PC-3 (cell line): ENCODE results near the gene SLC1A2. TPM values are rescaled to one million over a fixed set of nuclear protein-coding genes. Genes with fewer than 3 reads are reported as not detected.

Experiments used
- ATAC-seq: fragments of 200-7000 bp; cut with Tn5 transposase; 2 replicates; pipeline ENCODE4 v1.9.1; 2020; ENCODE audit warnings: mild to moderate bottlenecking, moderate library complexity
- BruUV-seq: library from RNA; stranded (reverse); fragments of 400-500 nt; replicated peaks from 2 replicates; lab custom pipeline; 2021; lab: Mats Ljungman, UMichigan
- CTCF ChIA-PET: fragments of 300-600 bp; sonication (Branson Sonifier 250); formaldehyde crosslinking; loops from one replicate; lab custom pipeline; 2022; ENCODE audit warnings: antibody characterized with exemption; lab: Charles Lee
- POLR2A ChIA-PET: fragments of 300-600 bp; sonication (Branson Sonifier 250); formaldehyde crosslinking; loops from one replicate; lab custom pipeline; 2022; ENCODE audit warnings: antibody characterized with exemption; ENCODE audit not compliant: unreplicated experiment; lab: Charles Lee
- DNase-seq: peaks from one replicate; pipeline ENCODE4 v3.0.0-alpha.2; 2015
- H2AFZ ChIP-seq: fragments of 300-600 bp; sonication (generic); 2 replicates; pipeline ENCODE4 v1.6.0; 2016; ENCODE audit warnings: antibody characterized with exemption, low read length
- H3F3A ChIP-seq: fragments of 300-600 bp; sonication (generic); one replicate; pipeline ENCODE4 v1.6.0; 2017; ENCODE audit warnings: antibody characterized with exemption, low read length, control low read depth, mild to moderate bottlenecking; ENCODE audit not compliant: unreplicated experiment
- H3K27ac ChIP-seq: fragments of 300-600 bp; sonication (generic); 2 replicates; pipeline ENCODE4 v1.5.1; 2016; ENCODE audit warnings: mild to moderate bottlenecking, low read length
- H3K27me3 ChIP-seq: fragments of 300-600 bp; sonication (generic); 2 replicates; pipeline ENCODE4 v1.6.1; 2016; ENCODE audit warnings: low read length, mixed read lengths
- H3K36me3 ChIP-seq: fragments of 300-600 bp; sonication (generic); 2 replicates; pipeline ENCODE4 v1.6.1; 2016; ENCODE audit warnings: low read depth, mixed run types, low read length, mixed read lengths
- H3K4me1 ChIP-seq: fragments of 300-600 bp; sonication (generic); 2 replicates; pipeline ENCODE4 v1.5.1; 2016; ENCODE audit warnings: low read length; ENCODE audit not compliant: insufficient read depth
- H3K4me2 ChIP-seq: fragments of 300-600 bp; sonication (generic); 2 replicates; pipeline ENCODE4 v1.6.0; 2016; ENCODE audit warnings: low read length
- H3K4me3 ChIP-seq: fragments of 300-600 bp; sonication (generic); 2 replicates; pipeline ENCODE4 v1.5.1; 2016; ENCODE audit warnings: mild to moderate bottlenecking, low read length, mixed read lengths
- H3K79me2 ChIP-seq: fragments of 300-600 bp; sonication (generic); 2 replicates; pipeline ENCODE4 v1.6.1; 2017; ENCODE audit warnings: low read length, mixed read lengths
- H3K9ac ChIP-seq: fragments of 300-600 bp; sonication (generic); 2 replicates; pipeline ENCODE4 v1.6.0; 2016; ENCODE audit warnings: mild to moderate bottlenecking, low read length
- H3K9me2 ChIP-seq: fragments of 300-600 bp; sonication (generic); replicated peaks from 2 replicates; pipeline ENCODE4 v1.6.1; 2016; ENCODE audit warnings: mixed run types, low read length, mixed read lengths
- H3K9me3 ChIP-seq: fragments of 300-600 bp; sonication (generic); 2 replicates; pipeline ENCODE4 v1.6.1; 2016; ENCODE audit warnings: low read length, mixed read lengths
- H4K20me1 ChIP-seq: fragments of 300-600 bp; sonication (generic); 2 replicates; pipeline ENCODE4 v1.6.1; 2016; ENCODE audit warnings: low read length, mixed read lengths
- EZH2 ChIP-seq: fragments of 300-600 bp; sonication (generic); IDR thresholded peaks from one replicate; pipeline ENCODE4 v1.6.1; 2017; ENCODE audit warnings: antibody characterized with exemption, mild to moderate bottlenecking, low read length; ENCODE audit not compliant: unreplicated experiment
- EZH2phosphoT487 ChIP-seq: fragments of 300-600 bp; sonication (generic); IDR thresholded peaks from 2 replicates; pipeline ENCODE4 v1.6.1; 2018; ENCODE audit warnings: mild to moderate bottlenecking, antibody characterized with exemption, low read length, borderline replicate concordance
- intact Hi-C: fragments of 100-400 bp; cut with micrococcal nuclease; formaldehyde crosslinking; loops from 2 replicates; pipeline ENCODE4 v1.9.0; 2023
- total RNA-seq: library from RNA; depleted of rRNA; stranded (reverse); fragments of >200 nt; gene quantifications from 2 replicates; pipeline ENCODE4 v1.2.3, GENCODE V29; 2014
- TF ChIP-seq, protein P1 (sequence below): fragments of 300-600 bp; sonication (generic); conservative IDR thresholded peaks from 2 replicates; pipeline ENCODE4 v1.5.1; 2017; ENCODE audit warnings: antibody characterized with exemption, low read depth, mild to moderate bottlenecking, low read length

SLC1A2 gene
- total RNA-seq, 1 experiment from 2014 or later, result 0.18 TPM

DNA sequence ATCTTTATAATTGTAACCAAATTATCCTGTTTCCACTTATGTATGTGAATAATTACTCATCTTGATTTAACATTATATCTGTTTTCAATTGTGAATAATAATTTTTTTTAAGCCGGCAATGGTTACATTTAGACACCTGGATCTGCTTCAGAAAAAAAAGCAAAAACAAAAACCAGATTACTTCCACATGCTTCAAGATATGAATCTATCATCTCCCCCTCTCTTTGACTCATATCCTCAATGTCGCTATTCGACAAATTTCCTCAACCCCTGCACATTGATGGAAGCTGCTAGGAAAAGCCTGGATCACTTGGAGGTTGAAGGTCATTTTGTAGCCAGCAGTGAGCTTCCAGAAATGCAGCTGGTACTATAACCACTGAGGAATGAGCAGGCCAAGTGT lies 42.7 kb downstream of the SLC1A2 start:
- Histone ChIP-seq H3K4me1 (no peaks in the 10 kb centered on the region), H3K27ac (no peak overlapping the region), H3K9me2 (no peaks in the 10 kb centered on the region), H3K79me2 (no peaks in the 10 kb centered on the region), H3K4me3 (no peak overlapping the region), H3K4me2 (no peak overlapping the region), H3K27me3 (no peaks in the 10 kb centered on the region), H3K9me3 (no peaks in the 10 kb centered on the region), H3K36me3 (no peaks in the 10 kb centered on the region), H3F3A (no peaks in the 10 kb centered on the region), H3K9ac (no peak overlapping the region), H4K20me1 (no peaks in the 10 kb centered on the region), H2AFZ (no peak overlapping the region)
- ATAC-seq (no peak), DNase-seq (no peak)
- no TSS peak for BruUV-seq
- TF ChIP-seq EZH2phosphoT487, result no peak
- no peak for TF ChIP-seq EZH2
- TF ChIP-seq, protein P1, sequence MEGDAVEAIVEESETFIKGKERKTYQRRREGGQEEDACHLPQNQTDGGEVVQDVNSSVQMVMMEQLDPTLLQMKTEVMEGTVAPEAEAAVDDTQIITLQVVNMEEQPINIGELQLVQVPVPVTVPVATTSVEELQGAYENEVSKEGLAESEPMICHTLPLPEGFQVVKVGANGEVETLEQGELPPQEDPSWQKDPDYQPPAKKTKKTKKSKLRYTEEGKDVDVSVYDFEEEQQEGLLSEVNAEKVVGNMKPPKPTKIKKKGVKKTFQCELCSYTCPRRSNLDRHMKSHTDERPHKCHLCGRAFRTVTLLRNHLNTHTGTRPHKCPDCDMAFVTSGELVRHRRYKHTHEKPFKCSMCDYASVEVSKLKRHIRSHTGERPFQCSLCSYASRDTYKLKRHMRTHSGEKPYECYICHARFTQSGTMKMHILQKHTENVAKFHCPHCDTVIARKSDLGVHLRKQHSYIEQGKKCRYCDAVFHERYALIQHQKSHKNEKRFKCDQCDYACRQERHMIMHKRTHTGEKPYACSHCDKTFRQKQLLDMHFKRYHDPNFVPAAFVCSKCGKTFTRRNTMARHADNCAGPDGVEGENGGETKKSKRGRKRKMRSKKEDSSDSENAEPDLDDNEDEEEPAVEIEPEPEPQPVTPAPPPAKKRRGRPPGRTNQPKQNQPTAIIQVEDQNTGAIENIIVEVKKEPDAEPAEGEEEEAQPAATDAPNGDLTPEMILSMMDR, result no peak
- ChIA-PET POLR2A (interaction anchor here (0.7 kb wide), 1 partner anchor 461 kb away, joined by 4 read pairs; the partner anchor contains the start of gene APIP), CTCF (interaction anchor here (0.6 kb wide), 1 partner anchor 416 kb away, joined by 3 read pairs; no protein-coding TSS in a partner anchor)
- intact Hi-C loops, result no loop called here

DNA sequence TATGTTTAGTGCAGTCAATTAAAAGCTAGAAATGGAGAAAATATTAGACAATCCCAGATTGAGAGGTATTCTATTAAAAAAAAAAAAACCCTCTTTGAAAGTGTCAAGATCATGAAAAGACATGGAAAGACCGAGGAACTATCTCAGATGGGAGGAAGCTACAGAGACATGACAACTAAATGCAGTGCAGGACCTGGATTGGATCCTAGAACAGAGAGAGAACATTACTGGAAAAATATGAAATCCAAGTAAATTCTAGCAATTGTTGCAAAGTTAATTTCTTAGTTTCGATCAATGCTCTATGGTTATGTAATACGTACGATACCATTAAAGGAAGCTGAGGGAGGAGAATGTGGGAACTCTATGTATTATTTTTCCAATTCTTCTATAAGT lies 43.2 kb downstream of the SLC1A2 start:
- Histone ChIP-seq H3K4me1 (no peaks in the 10 kb centered on the region), H3K9me2 (no peaks in the 10 kb centered on the region), H4K20me1 (no peaks in the 10 kb centered on the region), H3K27me3 (no peaks in the 10 kb centered on the region), H3K36me3 (no peaks in the 10 kb centered on the region), H3F3A (no peaks in the 10 kb centered on the region), H3K4me2 (no peak overlapping the region), H3K4me3 (no peak overlapping the region), H3K27ac (no peak overlapping the region), H3K9ac (no peak overlapping the region), H3K9me3 (no peaks in the 10 kb centered on the region), H3K79me2 (no peaks in the 10 kb centered on the region), H2AFZ (no peak overlapping the region)
- TF ChIP-seq EZH2phosphoT487, result no peak
- TF ChIP-seq, protein P1, result no peak
- ChIA-PET CTCF (interaction anchor here (0.6 kb wide), 1 partner anchor 416 kb away, joined by 3 read pairs; no protein-coding TSS in a partner anchor), POLR2A (interaction anchor here (0.7 kb wide), 1 partner anchor 460 kb away, joined by 4 read pairs; the partner anchor contains the start of gene APIP)
- DNase-seq, result no peak
- no TSS peak for BruUV-seq
- no peak for ATAC-seq
- intact Hi-C loops, result no loop called here

DNA sequence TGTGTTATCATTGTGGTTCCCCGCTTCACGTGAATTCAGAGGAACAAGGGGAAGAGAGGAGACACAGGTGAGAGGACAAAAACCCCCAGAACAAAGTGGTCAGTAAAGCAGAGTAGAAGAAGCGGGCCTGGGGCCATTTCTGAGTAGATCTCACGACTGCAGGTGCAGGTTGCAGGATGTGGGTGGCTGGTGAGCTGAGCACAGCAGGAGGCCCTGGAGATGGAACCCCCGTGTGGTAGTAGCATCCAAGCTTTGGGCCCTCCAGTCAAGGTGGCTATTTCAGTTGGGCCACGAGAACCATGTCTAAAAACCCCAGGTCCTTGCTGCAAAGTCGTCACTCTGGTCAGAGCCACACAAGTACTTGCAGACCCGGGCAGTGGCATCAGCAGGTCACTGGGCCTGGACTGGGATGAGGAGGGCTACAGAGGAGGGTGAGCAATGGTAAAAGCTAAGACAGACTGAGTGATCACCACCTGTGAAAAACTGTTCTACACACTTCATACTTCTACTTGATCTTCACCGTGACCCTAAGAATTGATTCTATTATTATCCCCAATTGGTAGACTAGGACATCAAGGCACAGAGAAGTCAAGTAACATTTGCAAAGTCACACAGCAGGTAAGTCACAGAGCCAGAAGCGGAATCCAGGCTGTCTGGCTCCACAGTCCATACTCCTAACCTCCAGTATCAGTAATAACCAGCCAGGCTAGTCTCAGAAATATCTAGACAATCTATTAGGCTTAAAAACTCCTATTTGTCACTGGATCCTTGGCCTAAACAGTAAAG lies 43.8 kb downstream of the SLC1A2 start:
- CTCF ChIA-PET, result no interaction called here
- H3F3A ChIP-seq, result no peaks in the 10 kb centered on the region
- H3K9me2 ChIP-seq, result no peaks in the 10 kb centered on the region
- no peak overlapping the region for H3K4me3 ChIP-seq
- H3K36me3 ChIP-seq, result no peaks in the 10 kb centered on the region
- H4K20me1 ChIP-seq, result no peaks in the 10 kb centered on the region
- H3K4me1 ChIP-seq, result no peaks in the 10 kb centered on the region
- no peak for DNase-seq
- H3K4me2 ChIP-seq, result no peak overlapping the region
- H3K9ac ChIP-seq, result no peak overlapping the region
- no peaks in the 10 kb centered on the region for H3K9me3 ChIP-seq
- H3K79me2 ChIP-seq, result no peaks in the 10 kb centered on the region
- no peak overlapping the region for H2AFZ ChIP-seq
- POLR2A ChIA-PET, result interaction anchor here (0.7 kb wide), 1 partner anchor 460 kb away, joined by 4 read pairs; the partner anchor contains the start of gene APIP
- no peaks in the 10 kb centered on the region for H3K27me3 ChIP-seq
- H3K27ac ChIP-seq, result no peak overlapping the region
- no TSS peak for BruUV-seq
- intact Hi-C loops, result no loop called here
- no peak for TF ChIP-seq EZH2
- no peak for TF ChIP-seq EZH2phosphoT487
- TF ChIP-seq, protein P1, result no peak
- ATAC-seq, result no peak
